Measurements from ENCODE around the gene MAP7. TPM values are rescaled to one million over a fixed set of nuclear protein-coding genes. Genes with fewer than 3 reads are reported as not detected.

MAP7 gene
- total RNA-seq, 1 donor from 2014 or later = 1.3 TPM

GRCh38 chr6:136582711-136583471 is 32.7 kb upstream of the MAP7 start:
- Mint-ChIP-seq H3K27me3 (ENCODE audit: low read depth) (peaks cover 10% of the 10 kb centered on the region), H3K27ac (ENCODE audit: unreplicated experiment) (no peak overlapping the region), H3K4me3 (no peak overlapping the region), H3K9me3 (no peaks in the 10 kb centered on the region), H3K36me3 (ENCODE audit: low read depth) (no peaks in the 10 kb centered on the region), H3K4me1 (no peaks in the 10 kb centered on the region)
- TF ChIP-seq CTCF (conservative IDR thresholded peaks at IDR 0.05) = peak; percentile 73
- DNase-seq (ENCODE audit: low read depth, low spot score) = no peak

DNA sequence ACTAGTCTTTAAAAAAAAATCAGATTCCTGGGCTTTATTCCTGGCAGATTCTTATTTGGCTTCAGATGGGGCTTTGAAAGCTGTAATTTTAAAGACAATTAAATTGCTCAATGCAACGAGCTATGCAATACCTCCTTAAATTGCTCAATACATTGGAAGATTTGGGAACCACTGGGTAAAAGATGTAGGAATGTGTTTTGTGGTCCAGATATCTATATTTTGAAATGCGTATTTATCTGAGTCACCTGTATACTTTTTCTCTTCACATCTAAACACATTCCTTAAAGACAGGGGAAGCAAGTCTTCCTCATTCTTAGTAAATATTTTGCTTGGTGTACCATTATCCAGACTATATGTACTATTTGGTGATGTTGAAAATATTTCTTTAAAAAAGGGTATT is 29.6 kb upstream of the MAP7 start:
- no peaks in the 10 kb centered on the region for H3K4me1 Mint-ChIP-seq
- H3K36me3 Mint-ChIP-seq (ENCODE audit: low read depth) = no peaks in the 10 kb centered on the region
- no peak for DNase-seq (ENCODE audit: low read depth, low spot score)
- H3K4me3 Mint-ChIP-seq = no peak overlapping the region
- peaks cover 10% of the 10 kb centered on the region for H3K27me3 Mint-ChIP-seq (ENCODE audit: low read depth)
- H3K27ac Mint-ChIP-seq (ENCODE audit: unreplicated experiment) = no peak overlapping the region
- no peaks in the 10 kb centered on the region for H3K9me3 Mint-ChIP-seq
- TF ChIP-seq CTCF (conservative IDR thresholded peaks at IDR 0.05) = no peak

GRCh38 chr6:136576821-136577220 is 26.6 kb upstream of the MAP7 start:
- no peak for DNase-seq (ENCODE audit: low read depth, low spot score)
- Mint-ChIP-seq H3K36me3 (ENCODE audit: low read depth) (peaks cover under 1% of the 10 kb centered on the region), H3K9me3 (peaks cover 3% of the 10 kb centered on the region), H3K27ac (ENCODE audit: unreplicated experiment) (no peak overlapping the region), H3K4me3 (no peak overlapping the region), H3K27me3 (ENCODE audit: low read depth) (peaks cover 10% of the 10 kb centered on the region), H3K4me1 (no peaks in the 10 kb centered on the region)
- no peak for TF ChIP-seq CTCF (conservative IDR thresholded peaks at IDR 0.05)

- peaks cover 21% of the 10 kb centered on the region for H3K9me3 Mint-ChIP-seq
- no peaks in the 10 kb centered on the region for H3K4me1 Mint-ChIP-seq
- peaks cover 8% of the 10 kb centered on the region for H3K36me3 Mint-ChIP-seq (ENCODE audit: low read depth)
- H3K27me3 Mint-ChIP-seq (ENCODE audit: low read depth) = no peaks in the 10 kb centered on the region
- H3K4me3 Mint-ChIP-seq = no peak overlapping the region
- TF ChIP-seq CTCF (conservative IDR thresholded peaks at IDR 0.05) = no peak
- no peak overlapping the region for H3K27ac Mint-ChIP-seq (ENCODE audit: unreplicated experiment)
- no peak for DNase-seq (ENCODE audit: low read depth, low spot score)
Observed at GRCh38 chr6:136571496-136571895, 21.3 kb upstream of the MAP7 start.

GRCh38 chr6:136571065-136571464 is 20.8 kb upstream of the MAP7 start:
- DNase-seq (ENCODE audit: low read depth, low spot score) = no peak
- no peak for TF ChIP-seq CTCF (conservative IDR thresholded peaks at IDR 0.05)
- no peaks in the 10 kb centered on the region for H3K4me1 Mint-ChIP-seq
- H3K27ac Mint-ChIP-seq (ENCODE audit: unreplicated experiment) = no peak overlapping the region
- H3K4me3 Mint-ChIP-seq = no peak overlapping the region
- peaks cover 2% of the 10 kb centered on the region for H3K27me3 Mint-ChIP-seq (ENCODE audit: low read depth)
- H3K9me3 Mint-ChIP-seq = peaks cover 21% of the 10 kb centered on the region
- H3K36me3 Mint-ChIP-seq (ENCODE audit: low read depth) = peaks cover 8% of the 10 kb centered on the region
